Measurements from ENCODE around the gene ING1.

The ING1 gene

DNA sequence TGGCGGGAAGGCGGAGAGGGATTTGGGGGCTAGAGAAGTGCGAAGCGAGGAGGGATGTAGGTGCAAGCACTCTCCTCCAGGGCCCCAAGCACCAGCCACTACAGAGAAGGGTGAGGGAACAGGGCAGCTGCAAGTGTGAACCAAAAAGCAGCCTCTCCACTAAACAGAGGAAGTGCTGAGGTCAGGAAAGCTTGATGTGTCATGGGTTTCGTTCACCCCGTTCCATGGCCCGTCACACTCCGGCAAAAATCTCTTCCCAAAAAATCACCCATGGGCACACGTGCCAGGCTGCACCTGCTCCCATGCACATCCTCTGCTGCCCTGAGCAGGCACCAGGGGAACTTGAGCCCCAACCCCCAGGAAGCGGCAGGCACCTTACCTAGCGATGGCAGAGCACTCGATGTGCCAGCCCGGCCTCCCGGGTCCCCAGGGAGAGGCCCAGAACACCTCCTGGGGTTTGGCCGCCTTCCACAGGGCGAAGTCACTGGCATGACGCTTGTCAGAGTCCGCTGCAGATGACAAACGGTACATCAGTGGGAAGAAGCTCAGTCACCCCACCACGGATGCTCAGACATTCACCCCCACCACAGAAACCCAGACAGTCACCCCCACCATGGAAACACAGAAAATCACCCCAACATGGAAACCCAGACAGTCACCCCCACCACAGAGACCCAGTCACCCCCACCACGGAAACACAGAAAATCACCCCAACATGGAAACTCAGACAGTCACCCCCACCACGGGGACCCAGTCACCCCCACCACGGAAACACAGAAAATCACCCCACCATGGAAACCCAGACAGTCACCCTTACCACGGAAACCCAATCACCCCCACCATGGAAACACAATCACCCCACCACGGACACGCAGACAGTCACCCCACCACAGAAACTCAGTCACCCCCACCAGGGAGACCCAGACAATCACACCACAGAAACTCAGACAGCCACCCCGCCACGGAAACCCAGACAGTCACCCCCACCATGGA is 36.6 kb upstream of the ING1 start:
- TF ChIP-seq, protein P1, sequence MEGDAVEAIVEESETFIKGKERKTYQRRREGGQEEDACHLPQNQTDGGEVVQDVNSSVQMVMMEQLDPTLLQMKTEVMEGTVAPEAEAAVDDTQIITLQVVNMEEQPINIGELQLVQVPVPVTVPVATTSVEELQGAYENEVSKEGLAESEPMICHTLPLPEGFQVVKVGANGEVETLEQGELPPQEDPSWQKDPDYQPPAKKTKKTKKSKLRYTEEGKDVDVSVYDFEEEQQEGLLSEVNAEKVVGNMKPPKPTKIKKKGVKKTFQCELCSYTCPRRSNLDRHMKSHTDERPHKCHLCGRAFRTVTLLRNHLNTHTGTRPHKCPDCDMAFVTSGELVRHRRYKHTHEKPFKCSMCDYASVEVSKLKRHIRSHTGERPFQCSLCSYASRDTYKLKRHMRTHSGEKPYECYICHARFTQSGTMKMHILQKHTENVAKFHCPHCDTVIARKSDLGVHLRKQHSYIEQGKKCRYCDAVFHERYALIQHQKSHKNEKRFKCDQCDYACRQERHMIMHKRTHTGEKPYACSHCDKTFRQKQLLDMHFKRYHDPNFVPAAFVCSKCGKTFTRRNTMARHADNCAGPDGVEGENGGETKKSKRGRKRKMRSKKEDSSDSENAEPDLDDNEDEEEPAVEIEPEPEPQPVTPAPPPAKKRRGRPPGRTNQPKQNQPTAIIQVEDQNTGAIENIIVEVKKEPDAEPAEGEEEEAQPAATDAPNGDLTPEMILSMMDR (IDR thresholded peaks at IDR 0.05), result no peak
- H3K27ac ChIP-seq, result peak overlapping the region in 1 of 2 donors; percentile 35
- no peak for DNase-seq (ENCODE audit: low spot score)

DNA sequence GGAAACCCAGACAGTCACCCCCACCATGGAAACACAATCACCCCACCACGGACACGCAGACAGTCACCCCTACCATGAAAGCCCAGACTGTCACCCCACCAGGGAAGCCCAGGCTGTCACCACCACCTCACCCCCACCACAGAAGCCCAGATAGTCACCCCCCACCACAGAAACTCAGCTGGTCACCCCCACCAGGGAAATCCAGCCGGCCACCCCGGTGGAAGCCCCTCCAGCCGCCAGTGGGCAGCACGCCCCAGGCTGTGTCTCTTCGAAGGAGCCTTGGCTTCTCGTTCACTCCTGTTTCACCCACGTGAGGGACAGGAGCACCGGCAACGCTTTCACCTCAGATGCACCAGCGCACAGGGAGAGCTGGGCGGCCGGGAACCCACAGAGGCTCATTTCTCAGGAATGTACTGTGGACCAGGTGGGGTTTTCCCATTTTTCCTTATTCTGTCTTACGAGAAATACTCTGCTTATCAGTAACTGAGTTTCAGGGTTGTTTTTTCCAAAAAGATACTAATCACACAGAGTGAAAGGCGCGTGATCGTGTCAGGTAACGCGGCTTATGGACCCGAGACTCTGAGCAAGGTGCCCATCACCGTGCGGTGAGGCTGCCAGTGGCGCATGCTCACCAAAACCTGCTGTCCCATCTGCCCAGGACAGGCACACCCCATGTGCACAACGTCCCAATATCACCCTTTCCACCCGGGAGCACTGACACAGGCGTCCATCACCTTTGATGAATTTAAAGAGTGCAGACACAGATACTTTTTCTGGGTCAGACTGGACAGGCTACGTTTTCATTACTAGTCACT is 35.6 kb upstream of the ING1 start:
- TF ChIP-seq, protein P1 (IDR thresholded peaks at IDR 0.05), result no peak
- no peak overlapping the region for H3K27ac ChIP-seq
- no peak for DNase-seq (ENCODE audit: low spot score)
- H3K4me3 ChIP-seq, result no peak overlapping the region

More for the DNA sequence above, 36.6 kb upstream of the ING1 start:
- H3K4me3 ChIP-seq, result no peak overlapping the region

DNA sequence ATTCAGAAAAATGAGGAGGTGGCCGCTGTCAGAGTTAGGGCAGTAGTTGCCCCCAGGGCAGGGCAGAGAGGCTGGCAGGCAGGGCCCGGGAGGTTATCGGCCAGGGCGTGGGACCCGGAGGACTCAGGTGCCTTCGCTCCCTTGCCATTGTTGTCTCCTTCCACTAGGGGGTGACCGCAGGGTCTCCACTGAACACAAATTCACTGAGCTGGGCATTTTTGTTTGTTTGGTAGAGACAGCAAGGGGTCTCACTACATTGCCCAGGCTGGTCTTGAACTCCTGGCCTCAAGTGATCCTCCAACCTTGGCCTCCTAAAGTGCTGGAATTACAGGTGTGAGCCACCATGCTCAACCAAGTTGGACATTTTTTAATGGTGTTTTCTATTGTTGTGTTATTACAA is 32.6 kb upstream of the ING1 start:
- Histone ChIP-seq H3K4me3 (no peak overlapping the region), H3K27ac (no peak overlapping the region)
- DNase-seq (ENCODE audit: low spot score), result no peak
- TF ChIP-seq, protein P1 (IDR thresholded peaks at IDR 0.05), result no peak

DNA sequence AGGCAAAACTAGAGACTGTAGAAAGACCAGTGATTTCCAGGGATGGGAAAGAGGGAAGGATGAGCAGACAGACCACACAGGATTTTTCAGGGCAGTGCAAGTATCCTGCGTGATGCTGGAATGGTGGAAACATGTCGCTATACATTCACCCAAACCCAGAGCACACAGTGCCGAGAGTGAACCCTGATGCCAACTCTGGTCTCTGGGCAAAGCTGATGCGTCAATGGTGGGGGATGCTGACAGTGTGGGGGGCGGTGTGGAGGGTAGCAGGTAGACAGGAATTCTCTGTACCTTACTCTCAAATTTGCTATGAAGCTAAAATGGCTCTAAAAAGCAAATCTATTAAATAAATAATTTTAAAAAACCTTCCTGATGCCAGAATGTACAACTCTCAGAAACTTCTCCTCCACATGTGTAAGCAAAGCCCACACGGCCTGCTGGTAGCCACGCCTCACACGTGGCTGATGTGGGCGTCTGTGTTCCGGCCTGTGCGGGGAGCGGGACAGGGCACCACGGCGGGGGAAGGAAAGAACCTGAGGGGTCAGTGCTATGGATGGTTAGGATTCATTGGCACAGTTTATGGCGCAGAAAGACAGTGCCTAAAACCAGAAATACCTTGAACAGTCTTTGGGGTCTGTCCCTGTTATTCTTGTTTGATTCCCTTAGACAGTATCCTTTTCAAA is 31.5 kb upstream of the ING1 start:
- TF ChIP-seq, protein P1 (IDR thresholded peaks at IDR 0.05), result no peak
- DNase-seq (ENCODE audit: low spot score), result no peak
- no peak overlapping the region for H3K4me3 ChIP-seq

DNA sequence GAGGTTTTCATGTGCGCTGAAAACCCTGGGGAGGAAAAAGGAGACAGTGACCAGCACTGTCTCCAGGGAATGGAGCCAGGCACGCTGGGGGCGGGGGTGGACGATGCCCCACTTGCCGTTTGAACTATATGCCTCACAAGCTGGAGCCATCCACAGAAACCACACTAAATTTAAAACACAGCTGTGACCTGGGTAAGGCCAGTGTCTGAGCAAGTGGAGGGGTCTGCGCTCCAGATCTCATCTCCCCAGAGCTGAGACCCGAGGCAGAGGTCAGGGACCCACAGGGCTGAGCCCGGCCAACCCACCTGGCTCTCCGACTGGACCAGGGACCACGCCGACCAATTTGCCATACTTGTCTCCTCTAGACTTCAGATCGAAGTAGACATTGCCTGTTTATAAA is 30.8 kb upstream of the ING1 start:
- no peak for DNase-seq (ENCODE audit: low spot score)
- H3K27ac ChIP-seq, result no peak overlapping the region
- no peak overlapping the region for H3K4me3 ChIP-seq
- TF ChIP-seq, protein P1 (IDR thresholded peaks at IDR 0.05), result no peak

More for the DNA sequence above, 31.5 kb upstream of the ING1 start:
- H3K27ac ChIP-seq, result no peak overlapping the region

DNA sequence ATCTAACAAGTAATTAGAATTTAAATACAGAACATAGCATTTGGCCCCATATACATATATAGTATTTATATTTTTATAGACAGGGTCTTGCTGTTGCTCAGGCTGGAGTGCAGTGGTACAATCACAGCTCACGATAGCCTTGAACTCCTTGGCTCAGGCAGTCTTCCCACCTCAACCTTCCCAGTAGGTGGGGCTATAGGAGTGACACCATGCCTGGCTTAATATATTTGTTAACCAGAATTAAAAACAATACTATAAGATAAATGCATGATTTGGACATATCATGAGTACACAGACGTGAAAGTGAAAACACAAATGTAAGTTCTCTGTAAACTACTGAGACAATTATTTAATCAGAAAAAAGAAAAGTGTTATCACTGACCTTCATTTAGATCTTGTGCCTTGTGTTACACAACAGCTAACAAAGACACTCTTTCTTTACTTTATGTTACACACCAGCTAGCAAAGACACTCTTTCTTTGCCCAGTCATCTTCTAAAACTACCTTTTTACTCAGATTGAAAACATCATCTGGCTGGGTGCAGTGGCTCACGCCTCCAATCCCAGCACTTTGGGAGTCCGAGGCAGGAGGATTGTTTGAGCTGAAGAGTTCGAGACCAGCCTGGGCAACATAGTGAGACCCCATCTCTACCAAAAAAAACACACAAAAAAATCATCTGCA is 30.2 kb upstream of the ING1 start:
- TF ChIP-seq, protein P1 (IDR thresholded peaks at IDR 0.05), result no peak
- H3K27ac ChIP-seq, result no peak overlapping the region
- H3K4me3 ChIP-seq, result no peak overlapping the region

More for the DNA sequence above, 30.2 kb upstream of the ING1 start:
- no peak for DNase-seq (ENCODE audit: low spot score)

Measured in coronary artery (tissue), 2 donors.